SU-DHL-6 (cell line): ENCODE data around the gene MXD1.

Source experiments
- H2AFZ ChIP-seq: fragments of 200-600 bp; sonication (generic); 2 replicates; pipeline ENCODE4 v1.6.1; 2014; ENCODE audit warnings: low read depth, mild to moderate bottlenecking, moderate library complexity, mixed read lengths, antibody characterized with exemption, low read length; ENCODE audit not compliant: severe bottlenecking
- H3F3A ChIP-seq: fragments of 200-600 bp; shearing (Covaris generic); 2 replicates; pipeline ENCODE4 v1.6.0; 2016; ENCODE audit warnings: antibody characterized with exemption, mild to moderate bottlenecking; ENCODE audit not compliant: insufficient read depth
- H3K27ac ChIP-seq: fragments of 200-600 bp; sonication (generic); 2 replicates; pipeline ENCODE4 v1.5.1; 2016; ENCODE audit warnings: low read depth, mild to moderate bottlenecking, low read length, moderate library complexity, mixed read lengths
- H3K27me3 ChIP-seq: fragments of 200-600 bp; sonication (generic), shearing (Covaris generic); 2 replicates; pipeline ENCODE4 v1.6.0; 2014; ENCODE audit warnings: mild to moderate bottlenecking, low read length
- H3K36me3 ChIP-seq: fragments of 200-600 bp; sonication (generic); 2 replicates; pipeline ENCODE4 v1.6.1; 2014; ENCODE audit warnings: mild to moderate bottlenecking, low read length, mixed read lengths
- H3K4me2 ChIP-seq: fragments of 300-600, 200-600 bp; shearing (Covaris generic), sonication (generic); 2 replicates; pipeline ENCODE4 v1.6.0; 2014; ENCODE audit warnings: low read length, low read depth, mild to moderate bottlenecking; ENCODE audit not compliant: poor library complexity, severe bottlenecking
- H3K4me3 ChIP-seq: fragments of 200-600 bp; sonication (generic); 2 replicates; pipeline ENCODE4 v1.5.1; 2014; ENCODE audit warnings: antibody characterized with exemption, low read length, mild to moderate bottlenecking, mixed read lengths; ENCODE audit not compliant: insufficient read depth, poor library complexity, severe bottlenecking
- H3K79me2 ChIP-seq: fragments of 200-600 bp; sonication (generic); 2 replicates; pipeline ENCODE4 v1.6.1; 2014; ENCODE audit warnings: mild to moderate bottlenecking, low read length, moderate library complexity; ENCODE audit not compliant: insufficient read depth
- H3K9ac ChIP-seq: fragments of 200-600 bp; sonication (generic); 2 replicates; pipeline ENCODE4 v1.7.0; 2014; ENCODE audit warnings: mild to moderate bottlenecking, low read length
- H3K9me2 ChIP-seq: fragments of 200-600 bp; sonication (generic); replicated peaks from 2 replicates; pipeline ENCODE4 v1.6.1; 2014; ENCODE audit warnings: low read length; ENCODE audit not compliant: insufficient read depth
- H3K9me3 ChIP-seq: fragments of 200-600 bp; sonication (generic); 2 replicates; pipeline ENCODE4 v1.6.1; 2014; ENCODE audit warnings: low read length, mixed read lengths; ENCODE audit not compliant: insufficient read depth
- H4K20me1 ChIP-seq: fragments of 200-600 bp; sonication (generic); 2 replicates; pipeline ENCODE4 v1.6.1; 2014; ENCODE audit warnings: low read depth, mild to moderate bottlenecking, antibody characterized with exemption, low read length, moderate library complexity, mixed read lengths
- CTCF ChIP-seq: fragments of 200-600 bp; sonication (generic); IDR thresholded peaks from one replicate; pipeline ENCODE4 v1.5.1; 2017; ENCODE audit warnings: antibody characterized with exemption, mild to moderate bottlenecking, low read length, moderate library complexity; ENCODE audit not compliant: insufficient read depth, poor library complexity, severe bottlenecking
- EZH2phosphoT487 ChIP-seq: fragments of 200-600 bp; sonication (generic), shearing (Covaris generic); conservative IDR thresholded peaks from 2 replicates; pipeline ENCODE4 v1.6.1; 2018; ENCODE audit warnings: mild to moderate bottlenecking, antibody characterized with exemption, low read length, moderate library complexity, mixed read lengths

MXD1 gene

GRCh38 chr2:69958480-69958879 is 43.6 kb downstream of the MXD1 start:
- TF ChIP-seq EZH2phosphoT487 (no peak), CTCF (no peak)
- no peaks in the 10 kb centered on the region for H3K36me3 ChIP-seq
- H2AFZ ChIP-seq = no peak overlapping the region
- no peak overlapping the region for H3K9ac ChIP-seq
- H3K4me2 ChIP-seq = no peak overlapping the region
- H3K4me3 ChIP-seq = no peak overlapping the region
- no peaks in the 10 kb centered on the region for H3K79me2 ChIP-seq
- H3K27me3 ChIP-seq = no peaks in the 10 kb centered on the region
- H3K27ac ChIP-seq = no peak overlapping the region
- H4K20me1 ChIP-seq = no peaks in the 10 kb centered on the region
- H3K9me2 ChIP-seq = no peaks in the 10 kb centered on the region
- H3K9me3 ChIP-seq = no peaks in the 10 kb centered on the region
- no peaks in the 10 kb centered on the region for H3F3A ChIP-seq

DNA sequence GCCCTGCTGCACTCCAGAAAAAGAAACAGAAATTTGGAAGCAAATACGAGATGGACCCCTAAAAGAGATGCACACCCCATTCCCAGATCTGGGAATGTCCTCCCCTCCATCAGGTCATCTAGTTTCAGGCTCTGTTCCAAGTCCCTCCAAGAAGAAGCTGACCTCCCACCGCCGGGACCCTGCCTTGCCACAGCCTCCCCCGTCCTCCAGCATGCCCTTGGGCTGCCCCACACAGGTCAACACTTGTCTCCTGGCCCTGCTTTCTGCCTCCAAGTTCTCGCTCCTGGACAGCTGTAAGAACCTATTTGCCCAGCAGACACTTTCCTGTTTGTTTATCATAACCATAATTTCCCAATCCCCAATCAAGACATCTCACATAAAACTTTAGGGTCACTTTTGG is 44.5 kb downstream of the MXD1 start:
- Histone ChIP-seq H3K79me2 (no peaks in the 10 kb centered on the region), H3K9me2 (no peaks in the 10 kb centered on the region), H3K27ac (no peak overlapping the region), H3K4me2 (no peak overlapping the region), H3K4me3 (no peak overlapping the region), H3K9me3 (no peaks in the 10 kb centered on the region), H4K20me1 (no peaks in the 10 kb centered on the region), H3K27me3 (no peaks in the 10 kb centered on the region), H3F3A (no peaks in the 10 kb centered on the region), H3K9ac (no peak overlapping the region), H3K36me3 (no peaks in the 10 kb centered on the region), H2AFZ (no peak overlapping the region)
- TF ChIP-seq EZH2phosphoT487 (no peak), CTCF (no peak)

DNA sequence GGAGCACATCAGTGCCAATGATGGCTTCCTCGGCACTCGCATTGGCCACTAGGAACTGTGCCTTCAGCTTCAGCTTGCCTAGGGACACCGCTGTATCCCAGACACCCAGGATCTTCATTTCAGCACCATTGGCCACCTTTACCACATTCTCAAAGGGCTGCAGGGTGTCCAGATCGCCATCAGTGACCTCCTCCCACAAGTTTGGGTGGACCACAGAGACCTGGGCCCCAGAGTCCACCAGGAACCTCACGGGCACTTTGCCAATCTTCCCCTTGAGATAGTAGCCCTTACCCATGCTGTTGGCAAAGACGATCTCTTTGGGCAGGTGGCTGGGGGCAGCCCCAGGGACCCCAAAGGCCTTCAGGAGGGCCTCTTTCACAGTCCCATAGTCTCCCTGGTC is 45.9 kb downstream of the MXD1 start:
- Histone ChIP-seq H3F3A (no peaks in the 10 kb centered on the region), H3K79me2 (no peaks in the 10 kb centered on the region), H3K4me2 (no peak overlapping the region), H3K27me3 (no peaks in the 10 kb centered on the region), H3K9ac (no peak overlapping the region), H2AFZ (no peak overlapping the region), H3K36me3 (no peaks in the 10 kb centered on the region), H3K27ac (no peak overlapping the region), H4K20me1 (no peaks in the 10 kb centered on the region), H3K9me2 (no peaks in the 10 kb centered on the region), H3K4me3 (no peak overlapping the region), H3K9me3 (no peaks in the 10 kb centered on the region)
- TF ChIP-seq EZH2phosphoT487 (no peak), CTCF (no peak)

GRCh38 chr2:69961496-69961895 is 46.6 kb downstream of the MXD1 start, which contains the start of gene ASPRV1:
Gene ASPRV1 (minus strand): TSS chr2:69961631. CDS start chr2:69961436, 195 bp downstream.
- Histone ChIP-seq H3K4me2 (no peak within 1 kb of the TSS), H3K79me2 (no peaks in the 10 kb centered on the region), H4K20me1 (no peaks in the 10 kb centered on the region), H3K27ac (no peak within 1 kb of the TSS), H3K9ac (no peak within 1 kb of the TSS), H3K9me3 (no peaks in the 10 kb centered on the region), H3K36me3 (no peaks in the 10 kb centered on the region), H3F3A (no peaks in the 10 kb centered on the region), H2AFZ (no peak within 1 kb of the TSS), H3K4me3 (no peak within 1 kb of the TSS), H3K27me3 (no peaks in the 10 kb centered on the region), H3K9me2 (no peaks in the 10 kb centered on the region)
- TF ChIP-seq EZH2phosphoT487 (no peak), CTCF (no peak)
